HCT116 (cell line): Measurements from ENCODE around the gene SLC27A2. TPM values are rescaled to one million over a fixed set of nuclear protein-coding genes. Genes with fewer than 3 reads are reported as not detected.

ENCODE experiments used
- ATAC-seq: fragments of 200-7000 bp; cut with Tn5 transposase; 2 replicates; pipeline ENCODE4 v1.9.1; 2020; ENCODE audit warnings: mild to moderate bottlenecking, moderate library complexity
- BruUV-seq: library from RNA; stranded (reverse); fragments of 400-500 nt; replicated peaks from 2 replicates; lab custom pipeline; 2021; lab: Mats Ljungman, UMichigan
- CTCF ChIA-PET: fragments of 300-600 bp; sonication (Branson Sonifier 250); formaldehyde crosslinking; loops from one replicate; lab custom pipeline; 2021; ENCODE audit warnings: antibody characterized with exemption; lab: Charles Lee
- POLR2A ChIA-PET: fragments of 300-600, 350-600 bp; sonication (Branson Sonifier 250); formaldehyde crosslinking; loops from one replicate; lab custom pipeline; 2021; ENCODE audit warnings: antibody characterized with exemption; lab: Charles Lee
- RAD21 ChIA-PET, 2 experiments: fragments of 300-600 bp; sonication (Branson Sonifier 250); formaldehyde crosslinking; loops; one replicate each; lab custom pipeline; 2023; ENCODE audit warnings: low total read pairs in 2 of 2; ENCODE audit not compliant: uncharacterized antibody in 2 of 2, unreplicated experiment in 2 of 2, low non-redundant PET in 1 of 2; lab: Charles Lee
- DNase-seq: peaks from one replicate; pipeline ENCODE4 v3.0.0-alpha.2; 2010; ENCODE audit warnings: low read depth, low spot score
- H2AFZ ChIP-seq: fragments of 200-600 bp; shearing (Covaris generic), sonication (generic); 2 replicates; pipeline ENCODE4 v1.6.1; 2017; ENCODE audit warnings: low read depth, mixed run types, mixed read lengths, antibody characterized with exemption, low read length; ENCODE audit not compliant: poor library complexity, severe bottlenecking
- H3K27ac ChIP-seq: 2 replicates; pipeline ENCODE4 v1.5.1; 2012; ENCODE audit warnings: low read depth, low read length
- H3K27me3 ChIP-seq: fragments of 200-600 bp; sonication (generic); 2 replicates; pipeline ENCODE4 v1.6.1; 2016; ENCODE audit warnings: mixed run types, low read length, mixed read lengths; ENCODE audit not compliant: insufficient read depth
- H3K36me3 ChIP-seq, 2 experiments: fragments of 200-500 bp in 1 of 2; fragments of 200-600 bp in 1 of 2; sonication (Bioruptor generic) in 1 of 2; sonication (generic) in 1 of 2; 2 replicates each; pipeline versions ENCODE4 v1.5.1 to v1.6.1; 2014 to 2016; ENCODE audit warnings: low read length in 2 of 2, inconsistent platforms in 1 of 2, mixed read lengths in 1 of 2, mixed run types in 1 of 2; ENCODE audit not compliant: insufficient read depth in 2 of 2, control insufficient read depth in 1 of 2
- H3K4me1 ChIP-seq, 2 experiments: fragments of 200-600 bp in 1 of 2; sonication (generic) in 1 of 2; 2 replicates each; pipeline versions ENCODE4 v1.5.1 to v1.6.1; 2012 to 2017; ENCODE audit warnings: low read length in 2 of 2, inconsistent platforms in 1 of 2, mild to moderate bottlenecking in 1 of 2, mixed read lengths in 1 of 2, mixed run types in 1 of 2, moderate library complexity in 1 of 2; ENCODE audit not compliant: insufficient read depth in 2 of 2, control insufficient read depth in 1 of 2
- H3K4me2 ChIP-seq: fragments of 200-600 bp; sonication (generic); 2 replicates; pipeline ENCODE4 v1.6.1; 2017; ENCODE audit warnings: mixed run types, low read length, mixed read lengths
- H3K4me3 ChIP-seq, 2 experiments: fragments of 200-600 bp in 1 of 2; sonication (generic) in 1 of 2; replicated peaks in 1 of 2; 2 replicates each; pipeline ENCODE4 v1.5.1; 2011 to 2016; ENCODE audit warnings: low read length in 2 of 2, control low read depth in 1 of 2, low read depth in 1 of 2, mild to moderate bottlenecking in 1 of 2, mixed read lengths in 1 of 2, mixed run types in 1 of 2
- H3K79me2 ChIP-seq: fragments of 200-600 bp; sonication (generic); 2 replicates; pipeline ENCODE4 v1.6.1; 2017; ENCODE audit warnings: mild to moderate bottlenecking, mixed run types, low read length, moderate library complexity, mixed read lengths; ENCODE audit not compliant: insufficient read depth
- H3K9ac ChIP-seq: fragments of 200-600 bp; sonication (generic); 2 replicates; pipeline ENCODE4 v1.6.1; 2016; ENCODE audit warnings: low read length, mixed read lengths
- H3K9me2 ChIP-seq: fragments of 200-600 bp; sonication (generic), shearing (Covaris generic); 2 replicates; pipeline ENCODE4 v1.6.1; 2017; ENCODE audit warnings: mixed run types, mild to moderate bottlenecking, moderate library complexity; ENCODE audit not compliant: insufficient read depth
- H3K9me3 ChIP-seq, 2 experiments: fragments of 200-500 bp in 1 of 2; fragments of 200-600 bp in 1 of 2; sonication (Bioruptor generic) in 1 of 2; sonication (generic) in 1 of 2; 2 replicates each; pipeline ENCODE4 v1.6.1; 2014 to 2017; ENCODE audit warnings: low read length in 2 of 2, mixed read lengths in 2 of 2, inconsistent platforms in 1 of 2, low read depth in 1 of 2, mild to moderate bottlenecking in 1 of 2, mixed run types in 1 of 2, moderate library complexity in 1 of 2; ENCODE audit not compliant: control insufficient read depth in 1 of 2, insufficient read depth in 1 of 2
- H4K20me1 ChIP-seq: fragments of 200-600 bp; sonication (generic), shearing (Covaris generic); 2 replicates; pipeline ENCODE4 v1.6.1; 2017; ENCODE audit warnings: mixed run types, mild to moderate bottlenecking, moderate library complexity; ENCODE audit not compliant: insufficient read depth
- CBX3 ChIP-seq: IDR thresholded peaks from 2 replicates; pipeline ENCODE4 v1.6.1; 2012; ENCODE audit warnings: low read depth
- CEBPB ChIP-seq: IDR thresholded peaks from 2 replicates; pipeline ENCODE4 v1.6.1; 2012; ENCODE audit warnings: low read depth
- CTCF ChIP-seq, 3 experiments: fragments of 200-600 bp in 1 of 3; sonication (generic) in 1 of 3; IDR thresholded peaks in 2 of 3; conservative IDR thresholded peaks in 1 of 3; 2 replicates each; pipeline ENCODE4 v1.5.1; 2012 to 2017; ENCODE audit warnings: low read depth in 2 of 3, low read length in 2 of 3, antibody characterized with exemption in 1 of 3, borderline replicate concordance in 1 of 3, control low read depth in 1 of 3, mild to moderate bottlenecking in 1 of 3, mixed read lengths in 1 of 3, mixed run types in 1 of 3, moderate library complexity in 1 of 3; ENCODE audit not compliant: insufficient read depth in 1 of 3
- EGR1 ChIP-seq: IDR thresholded peaks from 2 replicates; pipeline ENCODE4 v1.6.1; 2012; ENCODE audit warnings: low read depth
- EZH2 ChIP-seq: fragments of 200-600 bp; sonication (generic); IDR thresholded peaks from 2 replicates; pipeline ENCODE4 v1.6.1; 2017; ENCODE audit warnings: antibody characterized with exemption, mixed run types
- FOSL1 ChIP-seq: IDR thresholded peaks from 2 replicates; pipeline ENCODE4 v1.6.1; 2012; ENCODE audit warnings: low read depth
- MAX ChIP-seq: IDR thresholded peaks from 2 replicates; pipeline ENCODE4 v1.6.1; 2012
- RAD21 ChIP-seq: IDR thresholded peaks from 2 replicates; pipeline ENCODE4 v1.6.1; 2012; ENCODE audit warnings: low read depth, mild to moderate bottlenecking
- SRF ChIP-seq: IDR thresholded peaks from 2 replicates; pipeline ENCODE4 v1.6.1; 2012; ENCODE audit warnings: low read depth
- TCF7L2 ChIP-seq: IDR thresholded peaks from 2 replicates; pipeline ENCODE4 v1.7.0; 2011; ENCODE audit warnings: borderline replicate concordance, inconsistent platforms; ENCODE audit not compliant: insufficient read depth, insufficient read length; ENCODE audit errors: extremely low read depth
- ZFX ChIP-seq: fragments of 450-650 bp; IDR thresholded peaks from 2 replicates; pipeline ENCODE4 v1.6.1; 2017
- ZNF274 ChIP-seq: fragments of 200-500 bp; sonication (Bioruptor generic); IDR thresholded peaks from 2 replicates; pipeline ENCODE4 v1.6.1; 2014; ENCODE audit warnings: mild to moderate bottlenecking, low read depth, low read length, inconsistent platforms
- intact Hi-C: fragments of 100-400 bp; cut with micrococcal nuclease; formaldehyde crosslinking; loops from 2 replicates; pipeline ENCODE4 v1.10.0; 2022
- total RNA-seq: library from RNA; stranded (reverse); gene quantifications from one replicate; pipeline ENCODE4 v1.2.1, GENCODE V29; 2021; ENCODE audit not compliant: unreplicated experiment

SLC27A2 gene
- total RNA-seq, 1 experiment from 2014 or later, result 14.0 TPM

GRCh38 chr15:50202003-50202402 is 20.0 kb downstream of the SLC27A2 start:
- no peaks in the 10 kb centered on the region for H3K27me3 ChIP-seq
- no peaks in the 10 kb centered on the region for H3K4me1 ChIP-seq
- H3K36me3 ChIP-seq, result peaks cover 0 to 9% of the 10 kb centered on the region in 2 experiments; a peak in 1 of 4 replicates
- no peak overlapping the region for H3K9ac ChIP-seq
- no peak overlapping the region for H2AFZ ChIP-seq
- intact Hi-C loops, result no loop called here
- H3K9me2 ChIP-seq, result no peaks in the 10 kb centered on the region
- no peaks in the 10 kb centered on the region for H4K20me1 ChIP-seq
- RAD21 ChIA-PET, result no interaction called here
- no peak overlapping the region for H3K27ac ChIP-seq
- no peak overlapping the region for H3K4me2 ChIP-seq
- CTCF ChIA-PET, result no interaction called here
- DNase-seq (no peak), ATAC-seq (no peak)
- POLR2A ChIA-PET, result no interaction called here
- no TSS peak for BruUV-seq
- no peak overlapping the region for H3K4me3 ChIP-seq
- H3K79me2 ChIP-seq, result no peaks in the 10 kb centered on the region
- H3K9me3 ChIP-seq, result no peaks in the 10 kb centered on the region
- TF ChIP-seq CBX3, result no peak
- no peak for TF ChIP-seq CEBPB
- no peak for TF ChIP-seq RAD21
- no peak for TF ChIP-seq TCF7L2
- no peak for TF ChIP-seq CTCF (IDR thresholded peaks at IDR 0.05 in 2 of 3, conservative IDR thresholded peaks at IDR 0.05 in 1 of 3; ENCODE audit: borderline replicate concordance in 1 of 3, insufficient read depth in 1 of 3, low read depth in 2 of 3, low read length in 2 of 3)
- no peak for TF ChIP-seq SRF

GRCh38 chr15:50206020-50206419 is 24.0 kb downstream of the SLC27A2 start:
- peaks cover 0 to 11% of the 10 kb centered on the region in 2 experiments; a peak in 2 of 4 replicates for H3K36me3 ChIP-seq
- peaks cover 9 to 13% of the 10 kb centered on the region in 2 experiments for H3K4me1 ChIP-seq
- H3K4me3 ChIP-seq, result no peak overlapping the region
- CTCF ChIA-PET, result no interaction called here
- no peaks in the 10 kb centered on the region for H3K79me2 ChIP-seq
- no peak for ATAC-seq
- POLR2A ChIA-PET, result no interaction called here
- no peak overlapping the region for H3K9ac ChIP-seq
- H3K9me2 ChIP-seq, result no peaks in the 10 kb centered on the region
- H3K4me2 ChIP-seq, result no peak overlapping the region
- H3K9me3 ChIP-seq, result no peaks in the 10 kb centered on the region
- no peak overlapping the region for H2AFZ ChIP-seq
- intact Hi-C loops, result no loop called here
- BruUV-seq, result no TSS peak
- no peaks in the 10 kb centered on the region for H4K20me1 ChIP-seq
- no peak for DNase-seq
- RAD21 ChIA-PET, result no interaction called here
- H3K27ac ChIP-seq, result no peak overlapping the region
- TF ChIP-seq EZH2, result no peak
- no peak for TF ChIP-seq ZFX
- no peak for TF ChIP-seq MAX
- TF ChIP-seq ZNF274, result no peak
- TF ChIP-seq EGR1, result no peak
- no peak for TF ChIP-seq FOSL1
- H3K27me3 ChIP-seq, result no peaks in the 10 kb centered on the region
